ENCODE measurements around the gene JMJD1C.
"Not testable (repeated sequence)": the region's sequence is repeated elsewhere in the genome, so short reads cannot be mapped to it uniquely, and the experiment has no call there.

The JMJD1C gene

GRCh38 chr10:63169624-63170023 lies 296.2 kb downstream of the JMJD1C start:
- Mint-ChIP-seq H3K27me3 (no peaks in the 10 kb centered on the region), H3K4me3 (no peak overlapping the region), H3K27ac (no peak overlapping the region), H3K36me3 (peaks cover 54% of the 10 kb centered on the region), H3K9me3 (no peaks in the 10 kb centered on the region), H3K4me1 (peaks cover 48% of the 10 kb centered on the region)
- CTCF ChIA-PET: interaction anchor here (1.3 to 9.4 kb wide), 2 partner anchors 460 to 550 kb away, joined by 3 to 184 read pairs; no protein-coding TSS in a partner anchor
- no peak for DNase-seq

GRCh38 chr10:63168821-63169462 lies 296.8 kb downstream of the JMJD1C start:
- peak overlapping the region; percentile 66 for H3K27ac Mint-ChIP-seq
- no peak for DNase-seq
- H3K9me3 Mint-ChIP-seq: no peaks in the 10 kb centered on the region
- CTCF ChIA-PET: interaction anchor here (1.0 to 9.4 kb wide), 3 partner anchors 11 to 551 kb away, joined by 3 to 184 read pairs (median 3); no protein-coding TSS in a partner anchor
- no peaks in the 10 kb centered on the region for H3K27me3 Mint-ChIP-seq
- peaks cover 50% of the 10 kb centered on the region for H3K36me3 Mint-ChIP-seq
- peaks cover 43% of the 10 kb centered on the region for H3K4me1 Mint-ChIP-seq
- H3K4me3 Mint-ChIP-seq: no peak overlapping the region

- no peak for DNase-seq
- H3K27ac Mint-ChIP-seq: no peak overlapping the region
- H3K4me1 Mint-ChIP-seq: peaks cover 25% of the 10 kb centered on the region
- CTCF ChIA-PET: interaction anchor here (0.8 to 9.4 kb wide), 26 partner anchors 10 to 601 kb away, joined by 3 to 184 read pairs (median 4); no protein-coding TSS in a partner anchor
- no peaks in the 10 kb centered on the region for H3K27me3 Mint-ChIP-seq
- H3K9me3 Mint-ChIP-seq: no peaks in the 10 kb centered on the region
- H3K4me3 Mint-ChIP-seq: no peak overlapping the region
- peaks cover 41% of the 10 kb centered on the region for H3K36me3 Mint-ChIP-seq
Observed at GRCh38 chr10:63166742-63167258, 299.0 kb downstream of the JMJD1C start.

GRCh38 chr10:63165249-63165648 lies 300.5 kb downstream of the JMJD1C start:
- H3K4me1 Mint-ChIP-seq: peaks cover 13% of the 10 kb centered on the region
- CTCF ChIA-PET: interaction anchor here (0.8 to 9.4 kb wide), 6 partner anchors 8 to 554 kb away, joined by 3 to 184 read pairs (median 18); no protein-coding TSS in a partner anchor

GRCh38 chr10:63164166-63164623 lies 301.6 kb downstream of the JMJD1C start:
- no peak for DNase-seq
- CTCF ChIA-PET: interaction anchor here (0.9 to 9.4 kb wide), 4 partner anchors 7 to 555 kb away, joined by 3 to 184 read pairs (median 61); no protein-coding TSS in a partner anchor
- Mint-ChIP-seq H3K4me3 (no peak overlapping the region), H3K27me3 (no peaks in the 10 kb centered on the region), H3K4me1 (peaks cover 9% of the 10 kb centered on the region), H3K36me3 (peaks cover 27% of the 10 kb centered on the region), H3K27ac (peak overlapping the region; percentile 42), H3K9me3 (no peaks in the 10 kb centered on the region)

More at GRCh38 chr10:63165249-63165648, 300.5 kb downstream of the JMJD1C start:
- no peak overlapping the region for H3K4me3 Mint-ChIP-seq
- no peak overlapping the region for H3K27ac Mint-ChIP-seq
- peaks cover 31% of the 10 kb centered on the region for H3K36me3 Mint-ChIP-seq
- no peaks in the 10 kb centered on the region for H3K27me3 Mint-ChIP-seq
- no peaks in the 10 kb centered on the region for H3K9me3 Mint-ChIP-seq
- DNase-seq: no peak

GRCh38 chr10:63161592-63161991 lies 304.2 kb downstream of the JMJD1C start:
- Mint-ChIP-seq H3K27me3 (no peaks in the 10 kb centered on the region), H3K4me3 (no peak overlapping the region), H3K36me3 (peaks cover 11% of the 10 kb centered on the region), H3K4me1 (peaks cover 5% of the 10 kb centered on the region), H3K9me3 (no peaks in the 10 kb centered on the region), H3K27ac (no peak overlapping the region)
- DNase-seq: no peak
- CTCF ChIA-PET: interaction anchor here (1.0 to 6.9 kb wide), 5 partner anchors 15 to 670 kb away, joined by 3 to 60 read pairs (median 3); no protein-coding TSS in a partner anchor

GRCh38 chr10:63157845-63158624 lies 307.7 kb downstream of the JMJD1C start:
- no peak overlapping the region for H3K4me3 Mint-ChIP-seq
- DNase-seq: peak; percentile 54
- H3K27ac Mint-ChIP-seq: no peak overlapping the region
- peaks cover 5% of the 10 kb centered on the region for H3K4me1 Mint-ChIP-seq
- H3K36me3 Mint-ChIP-seq: peaks cover 29% of the 10 kb centered on the region
- no peaks in the 10 kb centered on the region for H3K9me3 Mint-ChIP-seq
- H3K27me3 Mint-ChIP-seq: no peaks in the 10 kb centered on the region
- CTCF ChIA-PET: interaction anchor here (0.7 to 6.9 kb wide), 30 partner anchors 8 to 721 kb away, joined by 3 to 60 read pairs (median 4); partner anchors contain the start of gene EGR2

GRCh38 chr10:63156236-63156635 lies 309.5 kb downstream of the JMJD1C start:
- Mint-ChIP-seq H3K4me1 (no peaks in the 10 kb centered on the region), H3K9me3 (no peaks in the 10 kb centered on the region), H3K27me3 (no peaks in the 10 kb centered on the region), H3K4me3 (no peak overlapping the region), H3K27ac (no peak overlapping the region), H3K36me3 (peaks cover 25% of the 10 kb centered on the region)
- CTCF ChIA-PET: interaction anchor here (0.9 to 6.9 kb wide), 6 partner anchors 10 to 564 kb away, joined by 3 to 60 read pairs (median 12); no protein-coding TSS in a partner anchor
- no peak for DNase-seq

GRCh38 chr10:63155388-63156020 lies 310.3 kb downstream of the JMJD1C start:
- Mint-ChIP-seq H3K27me3 (no peaks in the 10 kb centered on the region), H3K36me3 (peaks cover 30% of the 10 kb centered on the region), H3K4me3 (no peak overlapping the region), H3K4me1 (no peaks in the 10 kb centered on the region), H3K9me3 (no peaks in the 10 kb centered on the region), H3K27ac (no peak overlapping the region)
- CTCF ChIA-PET: interaction anchor here (1.5 to 6.9 kb wide), 3 partner anchors 11 to 565 kb away, joined by 9 to 60 read pairs (median 34); no protein-coding TSS in a partner anchor
- no peak for DNase-seq

GRCh38 chr10:63154546-63155387 lies 311.0 kb downstream of the JMJD1C start:
- Mint-ChIP-seq H3K9me3 (no peaks in the 10 kb centered on the region), H3K4me1 (no peaks in the 10 kb centered on the region), H3K27ac (no peak overlapping the region), H3K36me3 (peaks cover 31% of the 10 kb centered on the region), H3K4me3 (no peak overlapping the region), H3K27me3 (no peaks in the 10 kb centered on the region)
- CTCF ChIA-PET: interaction anchor here (4.5 to 6.9 kb wide), 2 partner anchors 12 to 566 kb away, joined by 34 to 60 read pairs; no protein-coding TSS in a partner anchor
- no peak for DNase-seq

- H3K4me1 Mint-ChIP-seq, H3K27me3 Mint-ChIP-seq, H3K4me3 Mint-ChIP-seq, H3K27ac Mint-ChIP-seq, H3K9me3 Mint-ChIP-seq, CTCF ChIA-PET, DNase-seq: not testable (repeated sequence)
- H3K36me3 Mint-ChIP-seq: peaks cover 34% of the 10 kb centered on the region
Observed at GRCh38 chr10:63153868-63154545, 311.8 kb downstream of the JMJD1C start.

- DNase-seq: no peak
- peaks cover 6% of the 10 kb centered on the region for H3K4me1 Mint-ChIP-seq
- peaks cover 50% of the 10 kb centered on the region for H3K36me3 Mint-ChIP-seq
- peak overlapping the region; percentile 7 for H3K27ac Mint-ChIP-seq
- no peaks in the 10 kb centered on the region for H3K9me3 Mint-ChIP-seq
- H3K4me3 Mint-ChIP-seq: no peak overlapping the region
- H3K27me3 Mint-ChIP-seq: no peaks in the 10 kb centered on the region
- CTCF ChIA-PET: interaction anchor here (1.7 to 2.1 kb wide), 2 partner anchors 8 to 17 kb away, joined by 4 to 7 read pairs; no protein-coding TSS in a partner anchor
Observed at GRCh38 chr10:63150745-63151144, 315.0 kb downstream of the JMJD1C start.
